PC-3 (cell line): ENCODE measurements around the gene UTP14C.

ENCODE experiments used
- CTCF ChIP-seq: fragments of 300-600 bp; sonication (generic); conservative IDR thresholded peaks from 2 replicates; pipeline ENCODE4 v1.5.1; 2017; ENCODE audit warnings: antibody characterized with exemption, low read depth, mild to moderate bottlenecking, low read length
- EZH2 ChIP-seq: fragments of 300-600 bp; sonication (generic); IDR thresholded peaks from one replicate; pipeline ENCODE4 v1.6.1; 2017; ENCODE audit warnings: antibody characterized with exemption, mild to moderate bottlenecking, low read length; ENCODE audit not compliant: unreplicated experiment
- EZH2phosphoT487 ChIP-seq: fragments of 300-600 bp; sonication (generic); IDR thresholded peaks from 2 replicates; pipeline ENCODE4 v1.6.1; 2018; ENCODE audit warnings: mild to moderate bottlenecking, antibody characterized with exemption, low read length, borderline replicate concordance

GRCh38 chr13:52001120-52001731, 23.3 kb upstream of the UTP14C start:
- TF ChIP-seq CTCF (peak; percentile 64), EZH2 (no peak), EZH2phosphoT487 (no peak)
